Transverse colon (tissue), 4 donors: ENCODE data around the gene SYT17.

Source experiments
- EP300 ChIP-seq: sonication (generic); formaldehyde crosslinking; IDR thresholded peaks from one replicate; pipeline ENCODE4 v1.6.1; 2017; ENCODE audit warnings: antibody characterized with exemption, low read depth
- POLR2A ChIP-seq: fragments of 450-650 bp; IDR thresholded peaks from one replicate; pipeline ENCODE4 v1.6.1; 2016; ENCODE audit warnings: antibody characterized with exemption, mild to moderate bottlenecking, moderate library complexity
- POLR2AphosphoS5 ChIP-seq, 3 donors: sonication (generic); formaldehyde crosslinking; IDR thresholded peaks; one replicate each; pipeline ENCODE4 v1.6.1; 2016; ENCODE audit warnings: antibody characterized with exemption in 3 of 3
- TF ChIP-seq, protein P1 (sequence below), 5 experiments: fragments of 200-600 bp in 3 of 5; fragments of 450-650 bp in 2 of 5; sonication (generic) in 3 of 5; IDR thresholded peaks; 1 replicate in 2 of 5; 2 replicates in 3 of 5; pipeline ENCODE4 v1.5.1; 2016 to 2017; ENCODE audit warnings: antibody characterized with exemption in 5 of 5, inconsistent platforms in 3 of 5, mild to moderate bottlenecking in 2 of 5, moderate library complexity in 1 of 5

DNA sequence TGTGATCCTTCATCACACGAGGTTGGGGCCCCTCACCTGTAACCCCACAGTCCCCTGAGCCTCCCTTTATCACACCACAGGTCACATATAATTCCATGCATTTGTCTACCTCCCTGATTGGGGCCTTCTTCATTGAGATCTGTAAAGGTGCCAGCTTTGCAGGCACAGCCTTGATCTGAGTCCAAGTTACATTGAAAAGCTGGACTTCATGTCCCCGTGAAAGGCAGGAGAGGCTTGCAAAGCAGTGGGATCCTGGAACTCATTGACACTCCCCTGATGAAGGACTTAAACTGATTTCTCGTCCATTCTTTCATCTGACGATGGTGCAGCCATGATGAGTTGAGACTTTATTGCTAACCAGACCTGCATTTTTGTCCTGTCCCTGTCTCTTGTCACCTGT is 3.8 kb upstream of the SYT17 start:
- no peak for TF ChIP-seq EP300
- TF ChIP-seq POLR2A, result no peak
- TF ChIP-seq, protein P1, sequence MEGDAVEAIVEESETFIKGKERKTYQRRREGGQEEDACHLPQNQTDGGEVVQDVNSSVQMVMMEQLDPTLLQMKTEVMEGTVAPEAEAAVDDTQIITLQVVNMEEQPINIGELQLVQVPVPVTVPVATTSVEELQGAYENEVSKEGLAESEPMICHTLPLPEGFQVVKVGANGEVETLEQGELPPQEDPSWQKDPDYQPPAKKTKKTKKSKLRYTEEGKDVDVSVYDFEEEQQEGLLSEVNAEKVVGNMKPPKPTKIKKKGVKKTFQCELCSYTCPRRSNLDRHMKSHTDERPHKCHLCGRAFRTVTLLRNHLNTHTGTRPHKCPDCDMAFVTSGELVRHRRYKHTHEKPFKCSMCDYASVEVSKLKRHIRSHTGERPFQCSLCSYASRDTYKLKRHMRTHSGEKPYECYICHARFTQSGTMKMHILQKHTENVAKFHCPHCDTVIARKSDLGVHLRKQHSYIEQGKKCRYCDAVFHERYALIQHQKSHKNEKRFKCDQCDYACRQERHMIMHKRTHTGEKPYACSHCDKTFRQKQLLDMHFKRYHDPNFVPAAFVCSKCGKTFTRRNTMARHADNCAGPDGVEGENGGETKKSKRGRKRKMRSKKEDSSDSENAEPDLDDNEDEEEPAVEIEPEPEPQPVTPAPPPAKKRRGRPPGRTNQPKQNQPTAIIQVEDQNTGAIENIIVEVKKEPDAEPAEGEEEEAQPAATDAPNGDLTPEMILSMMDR (IDR thresholded peaks at IDR 0.05), result no peak
- no peak for TF ChIP-seq POLR2AphosphoS5 (IDR thresholded peaks at IDR 0.05)
